Osteoblast (primary cell): ENCODE results near the gene PIP4K2C. TPM values are rescaled to one million over a fixed set of nuclear protein-coding genes. Genes with fewer than 3 reads are reported as not detected.

Source experiments
- DNase-seq: peaks from one replicate; pipeline ENCODE4 v3.0.0; 2011; ENCODE audit warnings: low spot score, mixed read lengths; ENCODE audit not compliant: insufficient read length; ENCODE audit errors: missing footprints
- H2AFZ ChIP-seq: 2 replicates; pipeline ENCODE4 v1.6.0; 2011; ENCODE audit warnings: mild to moderate bottlenecking, low read length
- H3K27ac ChIP-seq: 2 replicates; pipeline ENCODE4 v1.5.1; 2011; ENCODE audit warnings: mild to moderate bottlenecking, low read depth, low read length, moderate library complexity
- H3K27me3 ChIP-seq: 2 replicates; pipeline ENCODE4 v1.6.0; 2012; ENCODE audit warnings: mild to moderate bottlenecking, control low read depth, inconsistent platforms, low read length, moderate library complexity; ENCODE audit not compliant: insufficient read depth
- H3K36me3 ChIP-seq: 2 replicates; pipeline ENCODE4 v1.5.1; 2011; ENCODE audit warnings: mild to moderate bottlenecking, low read length, control low read depth, moderate library complexity; ENCODE audit not compliant: insufficient read depth
- H3K4me1 ChIP-seq: 2 replicates; pipeline ENCODE4 v1.5.1; 2011; ENCODE audit warnings: mild to moderate bottlenecking, low read length, control low read depth, moderate library complexity; ENCODE audit not compliant: insufficient read depth
- H3K4me2 ChIP-seq: 2 replicates; pipeline ENCODE4 v1.6.0; 2011; ENCODE audit warnings: mild to moderate bottlenecking, low read length; ENCODE audit not compliant: insufficient read depth
- H3K4me3 ChIP-seq: fragments of 200-600 bp; sonication (generic); 3 replicates; pipeline ENCODE4 v1.5.1; 2012; ENCODE audit warnings: mild to moderate bottlenecking, low read length, inconsistent platforms; ENCODE audit not compliant: insufficient read depth
- H3K79me2 ChIP-seq: 2 replicates; pipeline ENCODE4 v1.6.0; 2012; ENCODE audit warnings: mild to moderate bottlenecking, low read length, control low read depth, inconsistent platforms; ENCODE audit not compliant: insufficient read depth
- H3K9me3 ChIP-seq: 2 replicates; pipeline ENCODE4 v1.5.1; 2011; ENCODE audit warnings: low read depth, low read length, control low read depth
- H4K20me1 ChIP-seq: 2 replicates; pipeline ENCODE4 v1.6.0; 2012; ENCODE audit warnings: mild to moderate bottlenecking, low read length, control low read depth; ENCODE audit not compliant: insufficient read depth
- CTCF ChIP-seq: IDR thresholded peaks from 2 replicates; pipeline ENCODE4 v1.5.1; 2011; ENCODE audit warnings: mild to moderate bottlenecking, low read depth, low read length, moderate library complexity; ENCODE audit errors: extremely low read depth
- total RNA-seq: library from RNA; depleted of rRNA; stranded (reverse); fragments of >200 nt; gene quantifications from 2 replicates; pipeline ENCODE4 v1.2.3, GENCODE V29; 2012

Gene PIP4K2C
- total RNA-seq, 1 donor = 36.6 TPM

GRCh38 chr12:57579011-57579410 lies 12.0 kb upstream of the PIP4K2C start:
- Histone ChIP-seq H3K27ac (no peak overlapping the region), H3K4me1 (no peaks in the 10 kb centered on the region), H3K27me3 (no peaks in the 10 kb centered on the region), H3K4me3 (no peak overlapping the region), H3K4me2 (no peak overlapping the region), H4K20me1 (no peaks in the 10 kb centered on the region), H3K36me3 (no peaks in the 10 kb centered on the region), H3K79me2 (no peaks in the 10 kb centered on the region), H3K9me3 (no peaks in the 10 kb centered on the region), H2AFZ (no peak overlapping the region)
- no peak for TF ChIP-seq CTCF
- no peak for DNase-seq

GRCh38 chr12:57579677-57580465 lies 11.1 kb upstream of the PIP4K2C start:
- Histone ChIP-seq H3K79me2 (no peaks in the 10 kb centered on the region), H3K4me3 (no peak overlapping the region), H3K27ac (no peak overlapping the region), H3K4me2 (no peak overlapping the region), H3K36me3 (no peaks in the 10 kb centered on the region), H3K27me3 (peaks cover 3% of the 10 kb centered on the region), H3K4me1 (no peaks in the 10 kb centered on the region), H2AFZ (no peak overlapping the region), H3K9me3 (no peaks in the 10 kb centered on the region), H4K20me1 (no peaks in the 10 kb centered on the region)
- no peak for TF ChIP-seq CTCF
- no peak for DNase-seq

DNA sequence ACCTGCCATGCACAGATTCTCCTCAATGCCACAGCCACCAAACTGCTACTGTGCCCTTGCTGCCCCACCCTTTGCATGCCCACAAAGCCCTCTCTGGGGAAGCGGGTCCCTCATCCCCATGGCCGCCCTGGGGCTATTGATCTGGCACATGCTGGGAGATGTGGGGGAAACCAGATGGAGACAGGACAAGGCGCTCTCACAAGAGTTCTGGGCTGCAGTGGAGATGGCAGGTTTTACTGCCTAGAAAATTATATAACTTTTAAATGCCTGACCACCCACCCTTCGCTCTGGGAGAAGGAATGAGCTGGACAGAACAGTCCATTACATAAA lies 10.6 kb upstream of the PIP4K2C start:
- Histone ChIP-seq H3K27me3 (peaks cover 9% of the 10 kb centered on the region), H4K20me1 (no peaks in the 10 kb centered on the region), H3K4me1 (no peaks in the 10 kb centered on the region), H3K4me3 (no peak overlapping the region), H2AFZ (no peak overlapping the region), H3K9me3 (no peaks in the 10 kb centered on the region), H3K4me2 (no peak overlapping the region), H3K79me2 (no peaks in the 10 kb centered on the region), H3K36me3 (no peaks in the 10 kb centered on the region), H3K27ac (no peak overlapping the region)
- no peak for TF ChIP-seq CTCF
- DNase-seq = no peak

GRCh38 chr12:57581802-57582201 lies 9.2 kb upstream of the PIP4K2C start:
- no peak overlapping the region for H3K4me2 ChIP-seq
- no peak overlapping the region for H3K4me3 ChIP-seq
- H3K4me1 ChIP-seq = no peaks in the 10 kb centered on the region
- no peak overlapping the region for H2AFZ ChIP-seq
- H3K27ac ChIP-seq = no peak overlapping the region
- peaks cover 18% of the 10 kb centered on the region for H3K27me3 ChIP-seq
- TF ChIP-seq CTCF = no peak
- H3K9me3 ChIP-seq = no peaks in the 10 kb centered on the region
- H3K79me2 ChIP-seq = no peaks in the 10 kb centered on the region
- no peak for DNase-seq
- no peaks in the 10 kb centered on the region for H3K36me3 ChIP-seq
- H4K20me1 ChIP-seq = no peaks in the 10 kb centered on the region
